Thymus (tissue), 14 donors: ENCODE data around the gene GNAZ. TPM values are rescaled to one million over a fixed set of nuclear protein-coding genes. Genes with fewer than 3 reads are reported as not detected.
"Not testable (repeated sequence)": the region's sequence is repeated elsewhere in the genome, so short reads cannot be mapped to it uniquely, and the experiment has no call there.

Experiments used
- DNase-seq, 9 donors: peaks; one replicate each; pipeline ENCODE4 v3.0.0-alpha.2; 2013; ENCODE audit warnings: low spot score in 9 of 9, low read depth in 6 of 9, missing footprints in 1 of 9
- H3K27ac ChIP-seq, 2 donors: one replicate each; pipeline ENCODE4 v1.5.1; 2013; ENCODE audit warnings: control low read depth in 1 of 2, low read depth in 1 of 2, low read length in 1 of 2, mild to moderate bottlenecking in 1 of 2, moderate library complexity in 1 of 2
- H3K27me3 ChIP-seq, 2 donors: one replicate each; pipeline ENCODE4 v1.5.1; 2013; ENCODE audit warnings: low read length in 1 of 2; ENCODE audit not compliant: control insufficient read depth in 2 of 2, insufficient read depth in 1 of 2
- H3K36me3 ChIP-seq, 2 donors: one replicate each; pipeline ENCODE4 v1.5.1; 2013; ENCODE audit warnings: low read length in 1 of 2, mild to moderate bottlenecking in 1 of 2, moderate library complexity in 1 of 2; ENCODE audit not compliant: control insufficient read depth in 2 of 2, insufficient read depth in 2 of 2
- H3K4me1 ChIP-seq, 2 donors: one replicate each; pipeline ENCODE4 v1.5.1; 2013; ENCODE audit warnings: low read length in 2 of 2; ENCODE audit not compliant: control insufficient read depth in 2 of 2, insufficient read depth in 2 of 2
- H3K4me3 ChIP-seq, 2 donors: one replicate each; pipeline ENCODE4 v1.5.1; 2013; ENCODE audit warnings: low read length in 2 of 2, control low read depth in 1 of 2, mild to moderate bottlenecking in 1 of 2
- H3K9me3 ChIP-seq, 2 donors: one replicate each; pipeline ENCODE4 v1.5.1; 2013; ENCODE audit warnings: low read length in 1 of 2, mild to moderate bottlenecking in 1 of 2; ENCODE audit not compliant: control insufficient read depth in 2 of 2, insufficient read depth in 1 of 2
- WGBS: extraction: QIAGEN DNeasy Blood & Tissue Kit; methylation state at CpG from one replicate; pipeline ENCODE4 v1.1.7; 2013; 5-methylcytosine and 5-hydroxymethylcytosine counted together
- long read RNA-seq, 10 donors: transcript quantifications; one replicate each; lab custom pipeline, GENCODE V29; 2026
- polyA plus RNA-seq: library from polyadenylated mRNA; stranded (reverse); fragments of 200-250 nt; gene quantifications from one replicate; pipeline ENCODE4 v1.2.3, GENCODE V29; 2013
- total RNA-seq: library from RNA; stranded (reverse); fragments of 120-200 nt; gene quantifications from one replicate; pipeline ENCODE4 v1.2.4, GENCODE V29; 2013
- donor health status: healthy.

The GNAZ gene
- 0.66 TPM for total RNA-seq
- 1.1 TPM for polyA plus RNA-seq
- long read RNA-seq, donor 1 = 0 reads
- long read RNA-seq, donor 2 = 0 reads
- long read RNA-seq, donor 3 = 0 reads
- long read RNA-seq, donor 4 = 0 reads
- long read RNA-seq, donor 5 = 0 reads
- long read RNA-seq, donor 6 = 0 reads
- long read RNA-seq, donor 7 = 0 reads
- long read RNA-seq, donor 8 = 0 reads
- long read RNA-seq, donor 9, partial matches to known transcripts = 0 of 1 reads
- long read RNA-seq, donor 9, other reads (novel, unspliced or antisense) = 0 of 1 reads
- long read RNA-seq, donor 10 = 0 reads

- WGBS = 1% methylated on average over 87 of the region's 87 CpGs
- H3K27ac ChIP-seq = no peak within 1 kb of the TSS
- peak within 1 kb of the TSS; percentile 18 to 58 for H3K4me3 ChIP-seq
- no peaks in the 10 kb centered on the region for H3K9me3 ChIP-seq
- no peaks in the 10 kb centered on the region for H3K36me3 ChIP-seq
- peaks cover 31 to 74% of the 10 kb centered on the region in 2 donors for H3K27me3 ChIP-seq
- DNase-seq = peak in 1 of 9 donors; percentile 20
- peaks cover 8 to 13% of the 10 kb centered on the region in 2 donors for H3K4me1 ChIP-seq
Observed at GRCh38 chr22:23070418-23071229, at the start of gene GNAZ. GNAZ (plus strand) TSS chr22:23070519; CDS start chr22:23095696, 25,177 bp downstream.

- Histone ChIP-seq H3K9me3 (no peaks in the 10 kb centered on the region), H3K4me1 (no peaks in the 10 kb centered on the region), H3K4me3 (no peak overlapping the region), H3K36me3 (no peaks in the 10 kb centered on the region), H3K27me3 (peaks cover 0 to 15% of the 10 kb centered on the region in 2 donors), H3K27ac (no peak overlapping the region)
- DNase-seq = no peak
Observed at GRCh38 chr22:23020659-23021293, 49.5 kb upstream of the GNAZ start.

GRCh38 chr22:23021660-23022353, 48.5 kb upstream of the GNAZ start:
- not testable (repeated sequence) for H3K27ac ChIP-seq
- WGBS = 81% methylated on average over 3 of the region's 3 CpGs

GRCh38 chr22:23023294-23023693, 47.0 kb upstream of the GNAZ start:
- Histone ChIP-seq H3K4me3 (no peak overlapping the region), H3K9me3 (no peaks in the 10 kb centered on the region), H3K36me3 (no peaks in the 10 kb centered on the region), H3K27ac (no peak overlapping the region), H3K4me1 (no peaks in the 10 kb centered on the region), H3K27me3 (peaks cover 0 to 2% of the 10 kb centered on the region in 2 donors)
- 89% methylated on average over 2 of the region's 2 CpGs for WGBS
- DNase-seq = no peak

More at GRCh38 chr22:23021660-23022353, 48.5 kb upstream of the GNAZ start:
- H3K36me3 ChIP-seq, DNase-seq, H3K4me1 ChIP-seq, H3K4me3 ChIP-seq, H3K27me3 ChIP-seq, H3K9me3 ChIP-seq: not testable (repeated sequence)

- Histone ChIP-seq H3K4me3 (no peak overlapping the region), H3K27me3 (no peaks in the 10 kb centered on the region), H3K4me1 (no peaks in the 10 kb centered on the region), H3K9me3 (no peaks in the 10 kb centered on the region), H3K36me3 (no peaks in the 10 kb centered on the region), H3K27ac (no peak overlapping the region)
- DNase-seq = no peak
- WGBS = 96% methylated on average over 10 of the region's 10 CpGs
Observed at GRCh38 chr22:23026777-23027176, 43.5 kb upstream of the GNAZ start.

- not testable (repeated sequence) for H3K36me3 ChIP-seq, H3K27me3 ChIP-seq, H3K27ac ChIP-seq, H3K9me3 ChIP-seq, DNase-seq, H3K4me1 ChIP-seq, H3K4me3 ChIP-seq
Observed at GRCh38 chr22:23027849-23028248, 42.5 kb upstream of the GNAZ start.

GRCh38 chr22:23029521-23030228, 40.6 kb upstream of the GNAZ start:
- no peak overlapping the region for H3K4me3 ChIP-seq
- no peaks in the 10 kb centered on the region for H3K27me3 ChIP-seq
- DNase-seq = no peak
- H3K4me1 ChIP-seq = peaks cover 2 to 4% of the 10 kb centered on the region in 2 donors
- no peak overlapping the region for H3K27ac ChIP-seq
- WGBS = 95% methylated on average over 9 of the region's 9 CpGs
- H3K9me3 ChIP-seq = no peaks in the 10 kb centered on the region
- no peaks in the 10 kb centered on the region for H3K36me3 ChIP-seq

- H3K9me3 ChIP-seq = peaks cover 0 to 3% of the 10 kb centered on the region in 2 donors
- no peak for DNase-seq
- H3K36me3 ChIP-seq = no peaks in the 10 kb centered on the region
- H3K27me3 ChIP-seq = no peaks in the 10 kb centered on the region
- 95% methylated on average over 4 of the region's 4 CpGs for WGBS
- no peak overlapping the region for H3K4me3 ChIP-seq
- H3K4me1 ChIP-seq = peaks cover 18 to 22% of the 10 kb centered on the region in 2 donors
- no peak overlapping the region for H3K27ac ChIP-seq
Observed at GRCh38 chr22:23031381-23031780, 38.9 kb upstream of the GNAZ start.
